ENCODE data around the gene CLEC2B. TPM values are rescaled to one million over a fixed set of nuclear protein-coding genes. Genes with fewer than 3 reads are reported as not detected.

CLEC2B gene
- total RNA-seq, 1 donor from 2014 or later, result not detected

- no peak overlapping the region for H3K27ac Mint-ChIP-seq (ENCODE audit: unreplicated experiment)
- H3K4me1 Mint-ChIP-seq (ENCODE audit: unreplicated experiment), result peaks cover 6% of the 10 kb centered on the region
- H3K36me3 Mint-ChIP-seq (ENCODE audit: low read depth, unreplicated experiment), result no peaks in the 10 kb centered on the region
- no peaks in the 10 kb centered on the region for H3K9me3 Mint-ChIP-seq (ENCODE audit: unreplicated experiment)
- no peak for DNase-seq (ENCODE audit: low spot score)
- H3K27me3 Mint-ChIP-seq (ENCODE audit: unreplicated experiment), result no peaks in the 10 kb centered on the region
- TF ChIP-seq CTCF (IDR thresholded peaks at IDR 0.05; ENCODE audit: unreplicated experiment), result no peak
- H3K4me3 Mint-ChIP-seq (ENCODE audit: unreplicated experiment), result no peak overlapping the region
Measured at GRCh38 chr12:9870286-9870866, 1.2 kb upstream of the CLEC2B start.

- DNase-seq (ENCODE audit: low spot score), result no peak
- no peaks in the 10 kb centered on the region for H3K36me3 Mint-ChIP-seq (ENCODE audit: low read depth, unreplicated experiment)
- peaks cover 6% of the 10 kb centered on the region for H3K4me1 Mint-ChIP-seq (ENCODE audit: unreplicated experiment)
- no peak overlapping the region for H3K27ac Mint-ChIP-seq (ENCODE audit: unreplicated experiment)
- TF ChIP-seq CTCF (IDR thresholded peaks at IDR 0.05; ENCODE audit: unreplicated experiment), result no peak
- H3K4me3 Mint-ChIP-seq (ENCODE audit: unreplicated experiment), result no peak overlapping the region
- no peaks in the 10 kb centered on the region for H3K9me3 Mint-ChIP-seq (ENCODE audit: unreplicated experiment)
- H3K27me3 Mint-ChIP-seq (ENCODE audit: unreplicated experiment), result no peaks in the 10 kb centered on the region
Measured at GRCh38 chr12:9868951-9869306, 225 bp downstream of the CLEC2B start.

GRCh38 chr12:9868311-9868801, 798 bp downstream of the CLEC2B start:
- Mint-ChIP-seq H3K36me3 (ENCODE audit: low read depth, unreplicated experiment) (no peaks in the 10 kb centered on the region), H3K4me3 (ENCODE audit: unreplicated experiment) (no peak overlapping the region), H3K27ac (ENCODE audit: unreplicated experiment) (no peak overlapping the region), H3K4me1 (ENCODE audit: unreplicated experiment) (peaks cover 6% of the 10 kb centered on the region), H3K27me3 (ENCODE audit: unreplicated experiment) (no peaks in the 10 kb centered on the region), H3K9me3 (ENCODE audit: unreplicated experiment) (no peaks in the 10 kb centered on the region)
- TF ChIP-seq CTCF (IDR thresholded peaks at IDR 0.05; ENCODE audit: unreplicated experiment), result no peak
- DNase-seq (ENCODE audit: low spot score), result no peak

- no peaks in the 10 kb centered on the region for H3K36me3 Mint-ChIP-seq (ENCODE audit: low read depth, unreplicated experiment)
- no peaks in the 10 kb centered on the region for H3K27me3 Mint-ChIP-seq (ENCODE audit: unreplicated experiment)
Measured at GRCh38 chr12:9867531-9867930, 1.6 kb downstream of the CLEC2B start.

More at GRCh38 chr12:9867531-9867930, 1.6 kb downstream of the CLEC2B start:
- Mint-ChIP-seq H3K27ac (ENCODE audit: unreplicated experiment) (no peak overlapping the region), H3K4me1 (ENCODE audit: unreplicated experiment) (peaks cover 6% of the 10 kb centered on the region), H3K4me3 (ENCODE audit: unreplicated experiment) (no peak overlapping the region), H3K9me3 (ENCODE audit: unreplicated experiment) (no peaks in the 10 kb centered on the region)
- no peak for DNase-seq (ENCODE audit: low spot score)
- TF ChIP-seq CTCF (IDR thresholded peaks at IDR 0.05; ENCODE audit: unreplicated experiment), result no peak
